Measurements from ENCODE around the gene CYP46A1.

CYP46A1 gene

GRCh38 chr14:99716850-99717681, 33.0 kb downstream of the CYP46A1 start:
- Histone ChIP-seq H3K4me3 (ENCODE audit: severe bottlenecking) (no peak overlapping the region), H3K9me3 (ENCODE audit: severe bottlenecking) (no peaks in the 10 kb centered on the region), H3K36me3 (ENCODE audit: low read depth) (no peaks in the 10 kb centered on the region), H3K27ac (ENCODE audit: poor library complexity, severe bottlenecking) (no peak overlapping the region), H3K27me3 (ENCODE audit: insufficient read depth, poor library complexity, severe bottlenecking) (peaks cover 3% of the 10 kb centered on the region), H3K4me1 (ENCODE audit: insufficient read depth, poor library complexity, severe bottlenecking) (no peaks in the 10 kb centered on the region)
- TF ChIP-seq, protein P1, sequence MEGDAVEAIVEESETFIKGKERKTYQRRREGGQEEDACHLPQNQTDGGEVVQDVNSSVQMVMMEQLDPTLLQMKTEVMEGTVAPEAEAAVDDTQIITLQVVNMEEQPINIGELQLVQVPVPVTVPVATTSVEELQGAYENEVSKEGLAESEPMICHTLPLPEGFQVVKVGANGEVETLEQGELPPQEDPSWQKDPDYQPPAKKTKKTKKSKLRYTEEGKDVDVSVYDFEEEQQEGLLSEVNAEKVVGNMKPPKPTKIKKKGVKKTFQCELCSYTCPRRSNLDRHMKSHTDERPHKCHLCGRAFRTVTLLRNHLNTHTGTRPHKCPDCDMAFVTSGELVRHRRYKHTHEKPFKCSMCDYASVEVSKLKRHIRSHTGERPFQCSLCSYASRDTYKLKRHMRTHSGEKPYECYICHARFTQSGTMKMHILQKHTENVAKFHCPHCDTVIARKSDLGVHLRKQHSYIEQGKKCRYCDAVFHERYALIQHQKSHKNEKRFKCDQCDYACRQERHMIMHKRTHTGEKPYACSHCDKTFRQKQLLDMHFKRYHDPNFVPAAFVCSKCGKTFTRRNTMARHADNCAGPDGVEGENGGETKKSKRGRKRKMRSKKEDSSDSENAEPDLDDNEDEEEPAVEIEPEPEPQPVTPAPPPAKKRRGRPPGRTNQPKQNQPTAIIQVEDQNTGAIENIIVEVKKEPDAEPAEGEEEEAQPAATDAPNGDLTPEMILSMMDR (IDR thresholded peaks at IDR 0.05; ENCODE audit: poor library complexity, severe bottlenecking), result no peak
- DNase-seq (ENCODE audit: low spot score) (peak; percentile 54), ATAC-seq (ENCODE audit: low read depth) (no peak)

DNA sequence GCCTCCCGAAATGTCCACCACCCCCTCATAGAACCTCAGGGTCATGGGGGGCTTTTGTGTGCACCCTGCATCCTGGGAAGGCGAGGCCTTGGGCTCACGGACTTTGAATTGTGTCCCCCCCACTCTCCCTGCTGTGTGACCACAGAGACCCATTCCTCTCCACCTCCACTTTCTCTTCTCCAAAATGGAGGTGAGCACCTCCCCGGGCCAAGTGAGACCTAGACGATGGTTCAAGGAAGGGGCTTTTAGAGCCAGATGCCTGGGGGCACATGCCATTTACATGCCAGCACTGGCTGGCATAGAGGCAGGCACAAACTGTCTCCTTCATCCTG, 33.5 kb downstream of the CYP46A1 start:
- no peaks in the 10 kb centered on the region for H3K9me3 ChIP-seq (ENCODE audit: severe bottlenecking)
- H3K36me3 ChIP-seq (ENCODE audit: low read depth), result no peaks in the 10 kb centered on the region
- H3K27me3 ChIP-seq (ENCODE audit: insufficient read depth, poor library complexity, severe bottlenecking), result no peaks in the 10 kb centered on the region
- ATAC-seq (ENCODE audit: low read depth) (no peak), DNase-seq (ENCODE audit: low spot score) (no peak)
- H3K4me1 ChIP-seq (ENCODE audit: insufficient read depth, poor library complexity, severe bottlenecking), result no peaks in the 10 kb centered on the region
- H3K27ac ChIP-seq (ENCODE audit: poor library complexity, severe bottlenecking), result no peak overlapping the region
- H3K4me3 ChIP-seq (ENCODE audit: severe bottlenecking), result no peak overlapping the region
- TF ChIP-seq, protein P1 (IDR thresholded peaks at IDR 0.05; ENCODE audit: poor library complexity, severe bottlenecking), result no peak

DNA sequence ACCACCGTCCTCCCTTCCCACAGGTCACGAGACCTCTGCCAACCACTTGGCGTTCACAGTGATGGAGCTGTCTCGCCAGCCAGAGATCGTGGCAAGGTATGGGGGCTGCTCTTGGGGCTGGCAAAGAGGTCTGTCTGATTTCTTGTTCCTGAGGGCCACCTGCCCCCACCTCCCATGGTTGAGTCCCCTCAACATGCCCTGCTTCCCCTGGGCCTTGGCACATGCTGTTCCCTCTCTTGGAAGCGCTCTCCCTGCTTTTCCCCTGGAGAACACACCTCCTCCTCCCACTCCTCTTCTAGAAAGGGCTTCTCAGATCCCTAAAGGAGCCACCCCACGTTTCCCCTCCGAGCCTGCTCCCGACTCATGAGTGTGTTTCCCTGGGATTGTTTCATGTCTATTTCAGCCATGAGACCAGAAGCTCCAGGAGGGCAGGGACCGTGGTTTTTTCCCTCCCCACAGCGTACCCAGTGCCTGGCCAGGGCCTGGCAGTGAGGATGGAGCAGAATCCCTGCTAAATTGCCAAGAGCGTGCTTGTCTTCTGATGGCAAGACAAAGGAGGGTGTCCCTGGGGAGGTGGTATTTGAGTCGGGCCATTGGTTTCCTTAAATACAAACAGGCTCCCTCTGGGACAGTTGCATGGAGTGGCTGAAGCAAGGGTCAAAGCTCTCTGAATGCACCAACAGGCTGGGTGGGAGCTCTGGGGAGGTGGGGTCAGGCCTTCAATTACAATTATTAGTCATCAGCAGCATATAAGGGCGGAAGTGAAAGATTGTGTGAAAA, 34.1 kb downstream of the CYP46A1 start:
- ATAC-seq (ENCODE audit: low read depth) (no peak; the same call in 2 of the 3 replicates), DNase-seq (ENCODE audit: low spot score) (peak; percentile 51)
- Histone ChIP-seq H3K4me3 (ENCODE audit: severe bottlenecking) (no peak overlapping the region), H3K27me3 (ENCODE audit: insufficient read depth, poor library complexity, severe bottlenecking) (no peaks in the 10 kb centered on the region), H3K9me3 (ENCODE audit: severe bottlenecking) (no peaks in the 10 kb centered on the region), H3K36me3 (ENCODE audit: low read depth) (no peaks in the 10 kb centered on the region), H3K27ac (ENCODE audit: poor library complexity, severe bottlenecking) (no peak overlapping the region), H3K4me1 (ENCODE audit: insufficient read depth, poor library complexity, severe bottlenecking) (no peaks in the 10 kb centered on the region)
- TF ChIP-seq, protein P1 (IDR thresholded peaks at IDR 0.05; ENCODE audit: poor library complexity, severe bottlenecking), result no peak

GRCh38 chr14:99718811-99719192, 34.7 kb downstream of the CYP46A1 start:
- TF ChIP-seq, protein P1 (IDR thresholded peaks at IDR 0.05; ENCODE audit: poor library complexity, severe bottlenecking), result no peak
- DNase-seq (ENCODE audit: low spot score), result no peak
- ATAC-seq (ENCODE audit: low read depth), result no peak

More at GRCh38 chr14:99718811-99719192, 34.7 kb downstream of the CYP46A1 start:
- H3K4me3 ChIP-seq (ENCODE audit: severe bottlenecking), result no peak overlapping the region
- H3K36me3 ChIP-seq (ENCODE audit: low read depth), result no peaks in the 10 kb centered on the region
- H3K27me3 ChIP-seq (ENCODE audit: insufficient read depth, poor library complexity, severe bottlenecking), result no peaks in the 10 kb centered on the region
- no peak overlapping the region for H3K27ac ChIP-seq (ENCODE audit: poor library complexity, severe bottlenecking)
- H3K4me1 ChIP-seq (ENCODE audit: insufficient read depth, poor library complexity, severe bottlenecking), result no peaks in the 10 kb centered on the region
- H3K9me3 ChIP-seq (ENCODE audit: severe bottlenecking), result no peaks in the 10 kb centered on the region
